D341Med (cell line): ENCODE data around the gene FER.
"Not testable (repeated sequence)": the region's sequence is repeated elsewhere in the genome, so short reads cannot be mapped to it uniquely, and the experiment has no call there.

Experiments used
- DNase-seq: peaks from one replicate; pipeline ENCODE4 v3.0.0; 2012; ENCODE audit warnings: low spot score

Gene FER

DNA sequence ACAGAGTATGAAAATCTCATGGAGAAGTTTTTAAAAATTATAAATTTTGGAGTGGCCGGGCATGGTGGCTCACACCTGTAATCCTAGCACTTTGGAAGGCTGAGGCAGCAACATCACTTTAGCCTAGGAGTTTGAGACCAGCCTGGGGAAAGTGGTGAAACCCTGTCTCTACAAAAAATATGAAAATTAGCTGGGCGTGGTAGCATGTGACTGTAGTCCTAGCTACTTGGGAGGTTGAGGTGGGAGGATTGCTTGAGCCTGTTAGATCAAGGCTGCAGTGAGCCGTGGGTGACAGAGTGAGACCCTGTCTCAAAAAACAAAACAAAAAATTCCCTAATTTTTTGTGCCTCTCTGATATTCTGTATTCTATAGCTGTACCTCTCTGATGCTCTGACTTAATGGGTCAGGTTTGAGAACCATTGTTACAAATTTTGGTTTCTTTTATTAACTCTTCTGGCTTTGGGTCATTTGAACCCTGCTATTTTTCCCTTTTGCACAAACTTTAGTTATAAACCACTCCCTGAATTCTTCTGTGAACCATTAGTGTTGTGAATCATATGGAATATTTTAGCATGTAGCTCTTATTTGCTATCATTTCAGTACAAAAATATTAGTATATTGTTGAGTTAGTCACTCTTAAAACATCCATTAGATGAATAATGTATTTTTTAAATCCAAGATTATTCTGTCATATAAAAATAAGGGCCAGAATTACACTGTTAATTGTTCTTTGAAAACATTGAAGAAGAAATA, 51.0 kb downstream of the FER start:
- no peak for DNase-seq

DNA sequence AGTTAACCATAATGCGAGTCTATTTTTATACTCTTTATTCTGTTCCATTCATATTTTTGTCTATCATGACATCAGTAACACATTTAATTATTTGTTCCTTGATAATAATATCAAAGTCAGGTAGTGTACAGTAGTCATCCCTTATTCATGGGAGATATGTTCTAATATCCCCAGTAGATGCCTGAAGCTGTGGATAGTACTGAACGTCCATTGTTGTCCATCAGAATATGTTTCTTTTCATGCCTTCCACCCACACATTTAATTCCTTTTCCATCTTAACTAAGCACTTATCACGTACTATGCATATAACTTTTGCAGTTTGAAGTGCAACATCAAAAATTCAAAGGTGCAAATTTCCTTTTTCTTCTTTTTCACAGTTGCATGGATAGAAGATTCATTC, 53.6 kb downstream of the FER start:
- no peak for DNase-seq

DNA sequence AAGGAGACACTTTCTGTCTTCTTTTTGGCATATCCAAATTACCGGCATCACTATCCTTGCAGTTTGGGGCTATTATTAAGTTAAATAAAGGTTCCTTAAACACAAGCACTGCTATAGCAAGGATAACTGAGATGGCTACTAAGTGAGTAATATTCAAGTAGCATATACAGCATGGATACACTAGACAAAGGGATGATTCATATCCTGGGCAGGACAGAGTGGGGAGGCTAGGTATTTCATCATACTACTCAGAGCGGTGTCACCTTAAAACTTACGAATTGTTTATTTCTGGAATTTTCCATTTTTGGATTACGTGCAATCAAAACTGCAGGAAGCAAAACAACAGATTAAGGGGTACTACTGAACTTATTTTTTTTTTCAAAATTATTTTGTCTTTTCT, 54.1 kb downstream of the FER start:
- DNase-seq = no peak

DNA sequence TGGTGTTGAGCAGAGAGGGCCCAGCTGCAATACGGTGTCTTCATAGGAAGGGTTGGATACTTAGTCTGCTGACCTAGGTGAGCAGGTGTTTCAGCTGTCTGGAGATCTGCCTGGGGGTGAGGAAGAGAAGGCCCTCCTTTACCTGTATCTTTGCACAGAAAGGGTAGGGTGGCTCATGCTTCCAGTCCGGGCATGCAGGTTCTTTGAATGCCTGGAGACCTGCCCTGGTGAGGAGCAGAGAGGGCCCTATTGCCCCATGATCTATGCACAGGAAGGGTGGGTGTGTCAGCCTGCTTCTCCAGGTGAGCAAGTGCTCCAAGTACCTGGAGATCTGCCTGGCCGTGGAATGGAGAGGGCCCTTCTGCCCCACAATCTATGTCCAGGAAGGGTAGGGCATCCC, 63.0 kb downstream of the FER start:
- no peak for DNase-seq

DNA sequence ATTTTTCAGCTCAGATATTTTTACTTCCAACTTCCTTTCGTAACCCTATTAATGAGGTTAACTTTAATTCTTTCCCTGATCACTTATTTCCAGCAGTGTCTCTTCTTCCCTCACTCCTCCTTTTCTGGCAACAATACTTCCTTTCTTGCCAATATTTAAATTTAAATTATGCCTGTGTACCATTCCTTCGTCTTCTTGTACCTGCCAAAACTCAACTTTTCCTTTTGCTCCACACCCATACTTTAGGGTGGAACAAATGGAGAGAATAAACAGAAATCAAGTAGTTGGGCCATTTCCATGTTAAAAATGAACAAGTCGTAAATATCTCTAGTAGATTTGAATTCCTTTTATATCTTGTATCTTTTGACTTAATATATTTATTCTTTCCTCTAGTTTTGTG, 66.0 kb downstream of the FER start:
- no peak for DNase-seq

DNA sequence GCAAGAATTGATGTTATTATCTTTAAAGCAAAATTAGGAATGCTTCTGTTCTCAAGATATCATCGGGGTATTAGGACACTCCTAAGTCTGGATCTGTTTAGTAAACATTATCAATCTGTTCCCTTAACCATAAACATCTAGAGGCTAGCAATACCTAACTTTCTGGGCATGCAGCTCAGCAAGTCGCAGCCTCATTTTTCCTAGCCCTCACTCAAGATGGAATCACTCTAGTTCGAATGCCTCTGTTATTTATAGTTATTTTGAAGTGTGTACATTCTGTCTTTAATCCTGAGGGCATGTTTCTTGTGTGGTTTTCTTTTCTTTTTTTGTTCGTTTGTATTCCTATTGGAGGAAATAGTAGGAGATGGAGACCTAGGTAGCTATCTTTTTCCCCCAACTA, 66.9 kb downstream of the FER start:
- DNase-seq = no peak

DNA sequence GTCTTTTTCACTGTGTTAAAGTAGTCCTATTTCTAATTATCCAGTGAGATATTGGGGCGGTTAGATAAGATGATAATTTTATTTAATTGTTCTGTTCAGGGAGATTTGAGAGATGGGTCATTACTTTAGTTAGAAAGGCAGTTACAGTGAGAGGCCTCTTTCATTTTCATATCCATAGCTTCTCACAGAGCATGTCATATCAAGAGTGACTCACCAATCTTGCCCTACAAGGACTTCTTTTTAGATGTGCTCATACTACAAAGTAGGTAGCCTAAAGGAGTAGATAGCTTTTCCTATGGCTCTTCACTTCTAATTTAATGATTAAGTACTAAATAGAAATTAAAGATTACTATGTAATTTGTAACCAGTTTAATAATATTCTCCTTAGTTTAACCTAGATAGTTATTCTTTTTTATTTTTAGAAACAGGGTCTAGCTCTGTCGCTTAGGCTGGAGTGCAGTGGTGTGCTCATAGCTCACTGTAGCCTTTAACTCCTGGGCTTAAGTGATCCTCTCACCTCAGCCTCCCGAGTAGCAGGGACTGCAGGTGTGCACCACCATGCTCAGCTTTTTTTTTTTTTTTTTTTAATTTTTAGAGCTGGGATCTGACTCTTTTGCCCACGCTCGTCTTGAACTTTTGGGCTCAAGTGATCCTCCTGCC, 71.0 kb downstream of the FER start:
- DNase-seq = no peak

DNA sequence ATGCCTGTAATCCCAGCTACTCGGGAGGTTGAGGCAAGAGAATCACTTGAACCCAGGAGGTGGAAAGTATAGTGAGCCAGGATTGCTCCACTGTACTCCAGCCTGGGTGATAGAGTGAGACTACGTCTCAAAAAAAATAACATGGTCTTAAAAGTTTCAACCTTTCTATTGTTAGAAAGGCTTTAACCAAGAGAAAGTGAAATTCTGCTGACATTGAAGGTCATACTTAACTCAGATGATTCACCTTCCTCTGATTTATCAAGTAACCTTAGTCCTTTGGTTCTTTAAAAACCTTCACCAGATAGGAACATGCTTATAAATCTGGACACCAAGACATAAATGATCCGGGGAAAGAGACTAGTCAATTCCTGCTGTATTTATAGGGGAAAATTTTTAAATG, 73.3 kb downstream of the FER start:
- DNase-seq = no peak

DNA sequence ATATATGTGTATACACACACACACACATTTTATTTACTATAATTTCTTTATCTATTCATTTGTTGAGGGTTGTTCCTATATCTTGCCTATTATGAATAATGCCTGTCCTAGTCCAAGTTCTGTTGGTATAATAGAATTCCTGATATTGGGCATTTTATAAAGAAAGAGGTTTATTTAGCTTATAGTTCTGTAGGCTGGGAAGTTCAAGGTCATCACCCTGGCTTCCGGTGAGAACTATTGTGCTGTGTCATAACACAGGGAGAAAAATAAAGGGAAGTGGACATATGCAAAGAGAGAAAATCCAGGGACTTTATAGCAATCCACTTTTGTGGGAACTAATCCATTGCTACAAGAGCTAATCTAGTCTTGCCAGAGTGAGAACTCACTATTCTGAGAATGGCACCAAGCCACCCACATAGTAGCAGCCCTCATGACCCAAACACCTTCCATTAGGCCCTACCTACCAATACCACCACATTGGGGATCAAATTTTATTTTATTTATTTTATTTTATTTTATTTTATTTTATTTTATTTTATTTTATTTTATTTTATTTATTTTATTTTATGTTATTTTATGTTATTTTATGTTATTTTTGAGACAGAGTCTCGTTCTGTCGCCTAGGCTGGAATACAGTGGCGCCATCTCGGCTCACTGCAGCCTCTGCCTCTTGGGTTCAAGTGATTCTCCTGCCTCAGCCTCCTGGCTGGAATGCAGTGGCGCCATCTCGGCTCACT, 74.7 kb downstream of the FER start:
- no peak for DNase-seq

DNA sequence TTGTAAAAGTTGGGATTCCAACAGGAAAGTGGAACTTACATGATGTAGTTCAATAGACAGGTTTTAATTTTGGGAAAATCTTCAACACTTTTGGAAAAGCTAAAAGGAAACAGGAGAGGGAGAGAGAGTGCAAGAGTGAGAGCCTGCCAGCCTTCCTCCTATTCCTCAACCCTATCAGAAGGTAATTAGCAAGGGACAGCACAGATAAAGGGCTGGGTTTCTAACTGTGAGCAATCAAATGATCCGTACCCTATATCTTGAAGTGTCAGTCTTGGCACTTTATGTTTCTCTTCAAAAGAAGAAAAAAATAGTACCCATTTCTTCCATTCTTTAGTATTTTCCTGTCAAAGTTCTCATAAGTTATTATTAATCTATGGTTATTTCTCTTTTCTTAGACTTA, 79.4 kb downstream of the FER start:
- no peak for DNase-seq

DNA sequence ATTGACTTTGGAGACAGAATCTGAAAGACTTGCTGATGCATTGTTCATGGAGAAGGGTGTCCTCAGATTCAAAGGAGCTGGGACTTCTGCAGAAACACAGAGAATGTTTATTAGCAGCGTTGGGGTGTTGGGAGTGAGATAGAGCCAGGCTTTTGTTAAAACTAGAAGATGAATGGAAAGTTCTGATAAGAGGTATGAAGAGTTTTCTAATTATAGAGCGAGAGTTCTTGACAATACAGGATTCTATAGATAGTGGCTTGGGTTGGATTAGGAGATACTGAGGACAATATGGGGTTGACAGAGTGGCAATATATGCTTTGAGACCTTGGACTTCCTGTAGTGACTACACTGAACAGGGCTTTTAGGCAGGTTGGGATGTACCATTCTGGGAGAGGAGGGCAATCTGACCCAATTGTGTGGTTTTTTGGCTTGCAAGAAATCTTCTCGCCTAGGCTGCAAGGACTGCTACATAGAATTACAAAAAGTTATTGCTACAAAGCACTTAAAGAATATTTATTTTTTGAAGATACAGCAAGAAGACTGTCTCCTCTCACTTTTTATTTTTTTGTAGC, 83.1 kb downstream of the FER start:
- no peak for DNase-seq

DNA sequence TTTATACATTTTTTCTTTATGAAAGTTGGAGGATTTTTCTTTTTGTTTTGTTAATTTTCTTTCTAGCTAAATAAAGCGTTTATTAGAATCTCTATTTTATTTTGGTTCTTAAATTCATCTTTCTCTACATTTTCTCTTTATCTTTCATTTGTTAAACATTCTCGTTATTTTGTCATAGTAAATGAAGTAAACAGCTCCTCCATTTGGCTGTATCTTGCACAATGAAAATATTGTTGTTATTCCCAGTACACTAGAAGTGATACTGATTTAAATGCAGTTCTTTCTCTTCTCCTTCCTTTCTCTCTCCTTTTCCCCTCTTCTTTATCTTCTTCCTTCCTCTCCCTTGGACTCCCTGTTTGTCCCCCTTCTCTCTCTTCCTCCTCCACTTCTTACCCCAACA, 88.8 kb downstream of the FER start:
- no peak for DNase-seq

DNA sequence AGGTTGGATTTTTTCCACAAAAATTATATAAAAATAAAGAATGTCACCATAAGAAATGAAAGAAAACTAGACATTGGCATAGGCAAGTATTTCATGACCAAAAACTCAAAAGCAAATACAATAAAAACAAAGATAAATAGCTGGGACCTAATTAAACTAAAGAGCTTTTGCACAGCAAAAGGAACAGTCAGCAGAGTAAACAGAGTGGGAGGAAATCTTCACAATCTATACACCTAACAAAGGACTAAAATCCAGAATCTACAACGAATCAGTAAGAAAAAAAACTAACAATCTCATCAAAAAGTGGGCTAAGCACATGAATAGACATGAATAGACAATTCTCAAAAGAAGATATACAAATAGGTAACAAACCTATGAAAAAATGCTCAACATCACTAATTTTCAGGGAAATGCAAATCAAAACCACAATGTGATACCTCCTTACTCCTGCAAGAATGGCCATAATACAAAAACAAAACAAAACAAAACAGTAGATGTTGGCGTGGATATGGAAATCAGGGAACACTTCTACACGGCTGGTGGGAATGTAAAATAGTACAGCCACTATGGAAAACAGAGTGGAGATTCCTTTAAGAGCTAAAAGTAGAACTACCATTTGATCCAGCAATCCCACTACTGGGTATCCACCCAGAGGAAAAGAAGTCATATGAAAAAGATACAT, 94.7 kb downstream of the FER start:
- not testable (repeated sequence) for DNase-seq

DNA sequence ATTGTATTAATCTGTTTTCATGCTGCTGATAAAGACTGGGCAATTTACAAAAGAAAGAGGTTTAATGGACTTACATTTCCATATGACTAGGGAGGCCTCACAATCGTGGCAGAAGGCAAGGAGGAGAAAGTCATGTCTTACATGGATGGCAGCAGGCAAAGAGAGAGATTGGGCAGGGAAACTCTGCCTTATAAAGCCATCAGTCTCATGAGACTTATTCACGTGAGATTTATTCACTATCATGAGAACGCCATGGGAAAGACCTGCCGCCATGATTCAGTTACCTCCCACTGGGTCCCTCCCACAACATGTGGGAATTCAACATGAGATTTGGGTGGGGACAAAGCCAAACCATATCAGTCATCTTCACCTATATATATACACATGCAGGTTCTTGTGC, 103.4 kb downstream of the FER start:
- DNase-seq = not testable (repeated sequence)

DNA sequence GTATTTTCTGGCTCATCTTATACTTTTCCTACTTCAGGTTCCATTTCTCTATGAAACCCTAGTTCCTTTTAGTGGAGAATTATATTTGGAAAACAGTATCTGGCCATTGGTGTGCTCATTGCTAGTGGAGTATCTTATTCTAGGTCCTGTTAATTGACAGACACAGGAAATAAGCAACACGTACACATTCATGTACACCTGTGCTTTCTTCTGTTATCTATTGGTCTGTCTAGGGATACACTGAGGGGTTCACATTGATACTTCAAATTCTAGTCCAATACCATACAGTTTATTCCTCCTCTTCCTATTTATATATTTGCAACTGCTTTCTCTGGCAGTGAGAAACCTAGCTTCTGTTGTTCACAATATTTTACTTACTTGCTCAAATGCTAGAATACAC, 110.2 kb downstream of the FER start:
- no peak for DNase-seq

DNA sequence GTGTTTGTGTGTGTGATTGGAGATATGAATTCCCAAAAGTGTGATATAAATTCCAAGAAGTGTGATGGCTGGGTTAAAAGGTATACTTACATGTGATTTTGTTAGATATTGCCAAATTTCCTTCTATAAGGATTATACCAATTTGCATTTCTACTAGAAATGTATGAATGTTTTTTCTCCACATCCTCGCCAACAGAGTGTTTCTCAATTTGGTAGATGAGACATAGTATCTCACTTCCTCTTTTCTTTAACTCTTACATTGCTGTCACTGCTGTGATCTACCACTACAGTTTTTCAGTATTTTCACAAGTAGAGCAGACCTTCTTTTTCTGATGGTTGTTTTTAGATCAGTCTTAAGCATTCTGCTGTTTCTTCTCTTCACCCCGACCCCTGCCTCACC, 111.3 kb downstream of the FER start:
- DNase-seq = no peak

DNA sequence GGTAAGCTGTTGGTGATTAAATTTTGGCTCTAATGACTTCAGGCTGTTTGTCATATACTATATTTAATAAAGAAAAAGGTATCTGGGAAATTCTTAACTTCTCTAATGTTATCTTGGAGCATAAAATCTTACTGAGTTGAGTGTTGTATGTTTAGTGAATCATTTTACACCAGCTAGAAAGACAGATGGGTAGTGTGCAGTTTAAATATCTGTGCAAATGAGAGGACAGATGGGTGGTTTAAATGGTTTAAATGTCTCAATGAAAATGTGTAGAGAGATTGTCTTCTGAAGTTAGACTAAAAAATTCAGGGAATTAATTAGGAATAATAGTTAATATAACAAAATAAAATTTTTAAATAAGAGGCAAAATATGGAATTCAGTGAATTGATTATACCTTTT, 114.5 kb downstream of the FER start:
- no peak for DNase-seq

DNA sequence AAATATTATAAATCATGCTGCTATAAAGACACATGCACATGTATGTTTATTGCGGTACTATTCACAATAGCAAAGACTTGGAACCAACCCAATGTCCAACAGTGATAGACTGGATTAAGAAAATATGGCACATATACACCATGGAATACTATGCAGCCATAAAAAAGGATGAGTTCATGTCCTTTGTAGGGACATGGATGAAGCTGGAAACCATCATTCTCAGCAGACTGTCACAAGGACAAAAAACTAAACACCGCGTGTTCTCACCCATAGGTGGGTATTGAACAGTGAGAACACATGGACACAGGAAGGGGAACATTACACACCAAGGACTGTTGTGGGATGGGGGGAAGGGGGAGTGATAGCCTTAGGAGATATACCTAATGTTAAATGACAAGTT, 118.4 kb downstream of the FER start:
- not testable (repeated sequence) for DNase-seq

DNA sequence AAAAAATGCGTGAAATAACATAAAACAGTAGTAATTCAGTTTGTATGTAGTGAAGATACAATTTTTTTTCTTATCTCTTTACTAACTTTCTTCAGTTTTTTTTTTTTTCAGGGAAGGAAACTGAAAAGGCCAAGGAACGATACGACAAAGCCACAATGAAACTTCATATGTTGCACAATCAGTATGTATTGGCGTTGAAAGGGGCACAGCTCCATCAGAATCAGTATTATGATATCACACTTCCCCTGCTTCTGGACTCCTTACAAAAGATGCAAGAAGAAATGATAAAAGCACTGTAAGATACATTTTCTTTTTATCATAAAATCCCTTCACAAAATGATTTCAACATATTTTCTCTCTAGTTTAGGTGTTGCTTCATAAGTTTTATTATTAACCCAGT, 120.0 kb downstream of the FER start:
- no peak for DNase-seq

DNA sequence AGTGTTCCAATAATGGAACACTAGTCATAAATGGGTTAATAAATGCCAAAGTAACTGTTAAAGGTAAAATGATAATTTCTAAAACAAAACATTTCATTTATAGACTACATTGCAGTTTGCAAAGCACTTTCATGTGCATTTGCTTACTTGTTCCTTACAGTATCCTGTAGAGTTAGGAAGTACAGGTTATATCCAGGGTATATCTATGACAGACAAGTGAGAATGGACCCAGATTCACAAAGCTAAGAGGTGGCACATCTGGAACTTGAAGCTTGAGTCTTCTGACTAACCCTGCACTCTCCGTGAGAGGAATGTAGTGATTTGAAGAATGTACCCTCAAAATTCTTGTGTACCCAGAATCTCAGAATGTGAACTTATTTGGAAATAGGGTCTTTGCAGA, 121.4 kb downstream of the FER start:
- no peak for DNase-seq

DNA sequence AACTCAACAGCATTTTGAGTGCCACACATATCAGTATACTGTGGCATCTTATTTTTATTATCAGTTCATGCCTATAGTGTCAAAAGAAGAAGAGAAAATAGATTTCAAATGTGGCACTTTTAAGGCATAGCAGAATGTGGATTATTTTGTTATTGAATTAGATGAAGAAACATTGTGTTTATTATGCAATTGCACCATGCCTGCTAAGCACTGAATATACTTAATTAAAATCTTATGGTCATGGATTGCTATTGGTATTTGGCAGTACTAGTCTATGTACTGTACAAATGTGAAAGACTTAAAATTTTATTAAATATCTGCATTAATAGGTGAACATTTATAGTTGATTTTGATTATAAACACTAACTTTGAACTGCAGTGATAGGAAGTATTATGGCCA, 128.8 kb downstream of the FER start:
- no peak for DNase-seq

DNA sequence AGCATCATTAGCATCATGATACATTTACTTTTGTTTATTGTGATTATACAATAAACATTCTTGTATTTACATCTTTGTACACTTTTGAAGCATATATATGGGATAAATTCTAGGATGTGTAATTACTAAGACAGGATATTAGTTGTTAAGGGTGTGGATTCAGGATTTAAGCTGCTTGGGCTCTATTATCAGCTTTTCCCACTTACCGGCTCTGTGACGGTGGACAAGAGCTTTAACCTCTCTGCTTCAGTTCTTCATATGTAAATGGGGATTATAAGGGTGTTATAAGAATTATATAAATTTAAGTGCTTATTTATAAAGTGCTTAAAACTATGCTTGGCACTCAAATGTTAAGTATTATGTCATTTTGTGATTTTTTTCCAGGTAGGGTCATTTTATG, 131.1 kb downstream of the FER start:
- peak; percentile 54 for DNase-seq
